A172 (cell line): ENCODE data around the gene EEF1G. TPM values are rescaled to one million over a fixed set of nuclear protein-coding genes. Genes with fewer than 3 reads are reported as not detected.
A peak's percentile ranks its signal among the peaks of the same experiment; 100 is the strongest.
"Not testable (repeated sequence)": the region's sequence is repeated elsewhere in the genome, so short reads cannot be mapped to it uniquely, and the experiment has no call there.

Experiments
- DNase-seq: peaks from one replicate; pipeline ENCODE4 v3.0.0-alpha.2; 2015; ENCODE audit warnings: low spot score
- total RNA-seq: library from RNA; depleted of rRNA; stranded (reverse); fragments of >200 nt; shearing (Covaris generic); gene quantifications from 2 replicates; pipeline ENCODE4 v1.2.3, GENCODE V29; 2014

The EEF1G gene
- total RNA-seq, 1 experiment from 2014 or later, result 1,294 TPM

DNA sequence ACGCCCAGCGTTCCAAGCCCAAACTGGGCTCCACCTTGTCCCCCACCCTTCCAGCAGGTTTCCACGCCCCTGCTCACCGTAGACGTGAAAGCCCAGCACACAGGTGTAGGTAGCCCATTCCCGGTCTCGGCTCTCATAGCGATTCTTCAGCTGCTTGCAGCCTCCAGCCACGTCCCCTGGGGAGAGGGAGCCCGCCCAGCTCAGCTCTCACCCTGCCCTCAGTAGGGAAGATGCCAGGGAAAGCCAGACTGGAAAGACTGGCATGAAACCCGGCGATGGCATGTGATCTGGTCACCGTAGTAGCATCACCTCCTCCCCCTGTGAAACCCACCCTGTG lies 29.3 kb upstream of the EEF1G start:
- DNase-seq, result no peak

DNA sequence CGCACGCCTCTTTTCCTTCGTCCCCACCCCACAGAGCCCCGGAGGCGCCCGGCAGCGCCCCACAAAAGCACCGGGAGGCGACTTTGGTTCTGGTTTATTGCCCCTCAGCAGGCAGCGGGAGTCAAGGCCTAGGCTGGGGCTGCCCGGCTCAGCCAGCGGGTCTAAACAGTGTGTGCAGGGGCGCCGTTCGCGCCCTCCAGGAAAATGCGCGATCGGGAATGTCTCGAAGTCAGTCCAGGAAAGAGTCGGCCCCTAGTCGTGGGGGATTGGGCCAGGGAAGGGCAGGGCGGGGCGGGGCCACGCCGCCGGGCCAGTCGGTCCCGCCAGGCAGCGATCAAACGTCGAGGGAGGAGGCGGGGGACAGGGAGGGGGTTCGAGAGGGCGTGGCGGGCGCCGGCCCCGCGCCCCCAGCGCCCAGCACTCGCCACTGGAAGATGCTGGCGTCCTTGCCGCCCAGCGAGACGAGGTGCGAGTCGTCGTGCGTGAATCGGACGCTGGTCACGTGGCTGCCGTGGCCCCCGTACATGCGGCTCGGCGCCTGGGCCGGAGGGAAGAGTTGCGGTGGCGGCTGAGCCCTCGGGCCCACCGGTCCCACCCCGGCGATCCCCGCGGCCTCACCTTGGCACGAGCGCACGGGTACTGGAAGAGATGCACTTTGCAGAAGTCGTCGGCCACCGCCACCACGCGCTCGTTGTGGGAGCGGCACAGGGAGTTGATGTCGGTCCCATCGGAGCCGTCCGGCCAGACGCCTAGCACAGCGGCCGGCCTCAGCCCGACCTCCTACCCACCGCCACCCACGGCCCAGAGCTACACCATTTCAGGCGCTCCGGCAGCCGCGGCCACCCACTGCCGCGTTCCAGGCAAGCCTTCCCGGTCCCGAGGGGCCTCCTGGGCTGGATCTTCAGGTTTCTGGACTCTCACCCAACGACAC lies 28.7 kb upstream of the EEF1G start:
- no peak for DNase-seq

DNA sequence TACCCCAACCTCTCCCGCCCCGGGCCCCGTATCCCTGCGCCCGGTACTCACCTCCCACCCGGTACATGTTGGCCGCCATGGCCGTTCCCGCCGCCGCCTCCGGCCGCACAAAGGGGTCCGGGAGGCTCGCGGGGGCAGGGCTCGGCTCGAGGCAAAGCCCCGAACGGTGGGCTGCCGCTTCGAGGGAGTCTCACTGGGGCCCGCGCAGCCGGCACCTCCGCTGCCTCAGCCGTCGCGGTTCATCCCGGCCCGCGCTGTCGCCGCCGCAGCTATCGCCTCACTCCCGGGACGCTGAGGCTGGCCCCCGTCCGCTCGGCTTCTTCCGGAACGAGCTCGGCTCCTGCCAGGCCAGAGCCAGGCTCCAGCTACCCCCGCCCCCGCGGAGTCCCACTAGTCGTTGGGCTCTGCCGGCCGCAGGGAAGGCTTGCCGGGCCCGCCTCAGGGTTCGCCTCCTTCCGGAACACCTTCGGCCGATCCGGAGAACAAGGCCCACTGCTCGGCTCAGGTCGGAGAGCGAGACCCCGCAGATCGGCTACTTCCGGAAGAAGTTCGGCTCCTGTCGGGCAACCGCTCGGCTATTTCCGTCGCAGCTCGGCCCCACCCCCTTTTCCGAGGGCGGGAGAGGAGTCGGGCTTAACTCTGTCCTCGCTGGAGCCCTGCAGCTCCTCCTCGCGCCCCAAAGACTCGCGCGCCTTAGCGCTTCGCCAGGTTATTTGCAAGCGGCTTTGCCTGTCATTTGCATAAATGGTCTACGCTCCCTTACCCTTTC lies 27.9 kb upstream of the EEF1G start, which contains the start of gene MTA2:
Gene MTA2, minus strand, starts transcription at position 494 of the 769 bp plus-strand sequence. Its CDS starts 415 bp downstream, at position 79.
- peak; percentile 95 for DNase-seq

DNA sequence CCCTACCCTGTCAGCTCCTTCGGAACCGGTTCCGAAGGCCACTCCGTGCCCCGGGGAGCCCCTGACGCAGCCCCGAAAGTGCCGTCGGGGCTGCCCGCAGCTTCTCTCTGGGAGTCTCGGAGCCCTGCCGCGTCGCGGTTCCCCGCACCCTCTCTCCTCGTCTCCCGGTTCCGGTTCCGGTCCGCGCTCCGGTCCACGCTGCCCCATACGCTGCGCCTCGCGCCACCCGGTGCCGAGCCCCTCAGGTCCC lies 27.4 kb upstream of the EEF1G start:
- DNase-seq, result no peak

DNA sequence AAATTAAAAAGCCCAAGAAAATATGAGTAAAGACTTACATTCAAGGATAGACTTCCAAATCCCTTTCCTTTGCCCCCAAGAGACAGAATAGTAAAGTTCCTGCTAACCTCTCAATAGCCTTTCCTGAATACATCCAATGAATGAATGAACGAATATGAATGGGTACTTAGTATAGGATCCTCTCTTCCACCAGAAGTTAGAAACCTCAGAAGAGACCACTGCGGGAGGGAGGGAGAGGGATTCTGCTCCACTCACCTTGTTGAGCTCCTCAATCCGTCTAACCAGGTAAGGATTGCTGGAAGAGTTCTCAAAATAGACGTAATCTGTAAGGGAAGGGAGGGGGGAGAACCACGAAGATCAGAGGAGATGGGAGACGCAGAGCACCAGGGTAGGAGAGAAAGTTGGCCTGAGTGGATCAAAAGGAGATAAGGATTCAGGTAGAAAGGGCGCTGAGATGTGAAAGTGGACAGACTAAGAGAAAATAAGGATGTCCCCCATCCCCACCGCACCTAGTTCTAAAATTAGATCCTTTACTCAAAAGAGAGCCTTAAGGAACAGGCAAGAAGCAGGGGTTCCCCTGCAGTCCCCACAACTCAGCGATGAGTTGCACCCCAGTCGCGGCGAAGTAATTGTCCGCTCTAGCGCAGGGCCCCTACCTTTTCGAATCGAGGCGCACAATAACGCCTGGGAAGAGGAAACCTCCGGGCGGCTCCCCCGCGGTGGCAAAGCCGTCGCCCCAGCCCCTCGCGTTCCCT lies 26.9 kb upstream of the EEF1G start:
- DNase-seq, result no peak

DNA sequence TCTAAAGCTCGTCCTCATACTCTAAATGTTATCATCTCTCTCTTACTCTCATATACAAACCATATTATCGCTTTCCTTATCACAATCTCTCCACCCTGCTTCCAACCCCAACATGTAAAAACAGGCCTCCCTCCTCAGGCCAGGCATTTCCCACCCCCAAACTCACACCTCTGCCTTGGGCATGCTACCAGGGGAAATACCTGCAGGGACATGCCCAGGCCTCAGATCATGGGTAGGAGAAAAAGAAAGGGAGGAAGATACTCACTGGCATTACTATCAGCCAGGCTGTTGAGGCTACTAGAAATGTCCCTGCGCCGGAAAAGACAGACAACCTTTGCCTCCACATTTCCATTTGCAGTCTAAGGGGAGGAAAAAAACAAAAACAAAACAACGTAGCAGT lies 26.2 kb upstream of the EEF1G start:
- DNase-seq, result no peak

DNA sequence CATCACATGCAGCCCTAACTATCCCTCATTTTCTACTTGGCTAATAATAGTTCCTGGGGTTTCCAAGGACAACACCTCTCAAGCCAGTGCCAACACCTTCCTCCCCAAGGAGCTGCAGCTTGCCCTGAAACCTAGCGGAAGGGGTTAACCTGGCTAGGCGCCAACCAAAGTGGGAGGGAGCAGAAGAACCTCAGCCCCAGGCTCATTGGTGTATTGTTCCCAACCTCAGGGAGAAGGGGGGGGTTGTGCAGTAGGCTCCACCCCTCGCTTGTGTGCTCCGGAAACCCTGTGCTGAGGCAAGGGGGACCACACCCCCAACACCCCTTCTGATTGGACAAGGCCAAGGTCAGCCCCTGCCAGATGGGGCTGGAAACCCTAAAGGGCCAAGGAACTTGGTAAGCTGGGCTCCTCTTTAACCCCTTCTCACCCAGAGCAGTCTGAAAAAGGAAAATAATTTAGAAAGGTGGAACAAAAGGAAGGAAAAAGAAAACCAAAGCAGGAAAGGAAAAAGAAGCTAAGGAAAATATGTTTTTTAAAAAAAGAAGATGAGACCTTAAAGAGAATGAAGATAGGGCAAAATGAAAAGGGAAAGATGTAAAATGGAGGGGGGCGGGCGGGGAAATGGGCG lies 25.5 kb upstream of the EEF1G start:
- DNase-seq, result peak; percentile 95

DNA sequence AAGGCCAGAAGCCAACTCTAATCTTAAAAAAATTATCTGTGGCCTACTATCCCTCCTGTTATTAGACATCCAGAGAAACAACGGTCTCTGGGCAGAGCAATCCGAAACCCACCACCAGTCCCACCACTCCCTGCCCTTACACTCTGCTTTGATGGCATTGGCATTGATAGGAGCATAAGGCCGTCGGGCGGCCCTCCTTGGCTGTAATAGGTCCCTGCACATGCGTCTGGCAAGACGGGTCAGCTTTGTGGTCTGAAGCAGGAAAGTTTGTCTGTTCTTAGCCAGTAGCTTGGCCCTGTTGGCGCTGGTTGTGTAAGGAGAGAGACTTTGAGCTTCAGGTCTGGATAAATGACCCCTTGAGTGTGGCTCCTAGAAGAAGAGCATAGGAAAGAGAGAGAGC lies 21.4 kb upstream of the EEF1G start:
- no peak for DNase-seq

DNA sequence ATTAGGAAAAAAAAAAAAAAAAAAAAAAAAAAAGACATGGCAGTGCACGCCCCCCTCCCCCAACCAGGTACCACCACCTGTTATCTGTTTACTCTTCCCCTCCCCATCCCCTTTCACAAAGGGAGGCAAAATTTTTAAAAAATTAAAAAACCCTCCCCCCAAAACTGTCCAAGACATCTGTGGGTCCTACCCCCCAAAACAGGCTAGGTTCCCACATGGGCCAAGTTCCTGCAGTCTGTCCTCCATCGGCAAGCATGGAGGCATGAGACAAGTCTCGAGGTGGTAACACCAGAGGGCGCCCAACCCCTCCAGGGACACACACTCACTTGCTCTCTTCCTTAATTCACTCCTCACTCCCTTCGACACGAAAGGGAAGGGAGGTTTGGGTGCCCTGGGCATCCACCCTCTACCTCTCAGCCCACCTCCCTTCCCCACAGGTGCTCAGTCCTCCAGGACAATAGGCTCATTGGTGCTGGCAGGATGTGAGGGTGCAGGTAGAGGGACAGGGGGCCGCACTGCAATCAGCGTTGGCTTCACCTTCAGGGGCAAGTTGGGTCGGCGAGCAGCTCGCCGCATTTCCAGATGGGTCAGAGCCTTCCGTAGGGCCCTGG lies 19.8 kb upstream of the EEF1G start:
- DNase-seq, result peak; percentile 66

DNA sequence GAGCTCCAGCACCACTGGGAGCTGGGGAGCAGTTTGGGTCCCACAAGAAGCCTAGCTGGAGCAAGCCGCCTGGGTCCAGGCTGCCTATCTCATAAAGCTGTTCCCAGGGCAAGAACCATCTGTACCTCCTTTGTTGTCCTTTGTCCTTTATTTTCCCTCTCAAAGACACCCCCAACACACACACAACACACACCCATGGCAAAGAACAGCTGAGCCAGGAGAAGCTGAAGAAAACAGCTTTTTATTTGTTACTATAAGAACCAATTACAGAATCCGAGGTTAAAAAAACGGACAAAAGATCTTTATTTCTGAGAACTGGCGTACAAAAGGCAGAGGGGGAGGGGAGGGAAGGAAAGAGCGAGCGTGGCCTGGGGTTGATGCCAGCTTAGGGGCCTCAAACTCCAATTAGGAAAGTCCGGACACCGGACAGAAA lies 19.3 kb upstream of the EEF1G start:
- DNase-seq, result no peak

DNA sequence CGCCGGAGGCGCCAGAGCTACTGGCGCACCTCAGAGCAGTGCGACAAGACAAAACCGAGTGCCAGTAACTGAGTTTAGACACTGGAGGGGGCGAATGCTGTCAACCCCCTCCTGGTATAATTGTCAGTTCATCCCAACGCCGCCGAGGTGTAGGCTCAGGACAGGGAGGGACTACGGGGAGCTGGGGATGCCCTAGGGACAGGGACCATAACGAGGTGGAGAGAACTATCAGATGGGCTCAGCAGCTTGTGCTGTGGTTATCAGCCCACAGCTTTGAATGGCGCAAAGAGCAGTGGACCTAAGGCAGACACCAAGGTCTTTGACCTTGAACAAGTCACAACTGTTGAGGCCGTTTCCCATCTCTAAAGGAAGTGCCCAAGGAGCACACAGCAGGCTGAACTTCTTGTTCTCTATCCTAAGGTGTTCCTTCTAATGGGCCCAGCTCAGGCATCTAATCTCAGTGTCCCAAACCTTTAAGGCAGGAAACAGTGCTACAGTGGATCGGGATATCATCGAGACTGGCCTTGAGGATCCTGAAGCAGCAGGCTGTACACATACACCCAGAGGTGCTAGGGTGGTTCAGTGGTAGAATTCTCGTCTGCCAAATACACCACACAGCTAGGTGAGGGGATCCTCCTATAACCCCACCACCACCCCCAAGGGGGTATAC lies 18.6 kb upstream of the EEF1G start:
- no peak for DNase-seq

DNA sequence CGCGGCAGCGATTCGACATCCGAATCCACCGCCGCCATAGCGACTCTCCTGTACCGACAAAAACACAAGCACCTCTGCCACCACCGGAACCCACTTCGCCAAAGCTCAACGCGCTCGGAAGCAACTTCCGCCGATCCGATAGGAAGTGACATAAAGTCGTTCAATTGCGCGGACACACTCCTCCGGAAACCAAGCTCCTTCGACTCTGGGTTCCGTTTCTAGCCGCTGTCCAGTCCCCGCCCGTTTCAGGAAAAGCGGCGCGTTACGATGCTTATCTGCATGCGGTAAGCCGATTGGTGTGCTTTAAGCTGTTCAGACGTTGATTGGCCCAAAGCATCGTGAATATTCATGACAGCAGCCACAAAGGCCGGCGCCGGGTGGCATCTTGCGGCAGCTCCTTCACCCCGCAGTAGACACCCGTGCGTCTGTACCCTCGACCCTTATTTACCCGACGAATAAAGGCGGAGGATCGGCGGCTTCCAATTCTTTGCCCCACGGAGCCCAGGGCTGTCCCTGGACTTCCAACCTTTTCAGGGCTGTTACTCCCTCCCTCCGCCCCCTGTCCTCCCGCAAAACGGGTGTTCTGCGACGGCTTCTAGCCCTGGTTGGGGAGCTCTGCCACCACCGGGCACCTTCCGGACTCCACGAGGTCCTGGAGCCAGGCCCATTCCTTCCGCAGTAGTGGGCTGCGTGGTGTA lies 17.9 kb upstream of the EEF1G start, which contains the start of gene TUT1:
Gene TUT1, minus strand, starts transcription at position 76 of the 698 bp plus-strand sequence. Its CDS starts 38 bp downstream, at position 38.
- peak; percentile 97 for DNase-seq

DNA sequence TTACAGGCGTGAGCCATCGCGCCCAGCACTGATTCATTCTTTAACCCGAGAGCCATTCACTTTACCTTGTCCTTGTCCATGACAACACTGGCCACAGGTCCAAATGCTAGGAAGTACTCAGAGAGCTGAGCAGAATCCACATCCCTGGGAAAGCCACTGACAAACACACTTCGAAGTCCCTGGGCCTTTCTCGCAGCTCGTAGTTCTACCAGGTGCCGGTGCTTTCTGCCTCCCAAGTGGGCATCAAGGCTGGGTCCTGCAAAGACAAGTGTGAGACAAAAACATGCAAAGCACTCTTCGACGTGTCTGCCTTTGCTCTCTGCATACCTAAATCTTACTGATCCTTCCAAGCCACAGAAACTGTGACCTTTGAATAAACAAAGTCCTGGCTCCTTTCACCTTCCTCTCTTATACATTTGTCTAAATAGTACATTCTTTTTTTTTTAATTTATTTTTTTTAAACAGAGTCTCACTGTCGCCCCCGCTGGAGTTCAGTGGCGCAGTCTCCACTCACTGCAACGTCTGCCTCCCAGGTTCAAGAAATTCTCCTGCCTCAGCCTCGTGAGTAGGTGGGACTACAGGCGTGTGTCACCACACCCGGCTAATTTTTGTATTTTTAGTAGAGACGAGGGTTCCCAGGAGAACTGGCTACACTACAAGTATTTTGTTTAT lies 15.4 kb upstream of the EEF1G start:
- DNase-seq, result no peak

DNA sequence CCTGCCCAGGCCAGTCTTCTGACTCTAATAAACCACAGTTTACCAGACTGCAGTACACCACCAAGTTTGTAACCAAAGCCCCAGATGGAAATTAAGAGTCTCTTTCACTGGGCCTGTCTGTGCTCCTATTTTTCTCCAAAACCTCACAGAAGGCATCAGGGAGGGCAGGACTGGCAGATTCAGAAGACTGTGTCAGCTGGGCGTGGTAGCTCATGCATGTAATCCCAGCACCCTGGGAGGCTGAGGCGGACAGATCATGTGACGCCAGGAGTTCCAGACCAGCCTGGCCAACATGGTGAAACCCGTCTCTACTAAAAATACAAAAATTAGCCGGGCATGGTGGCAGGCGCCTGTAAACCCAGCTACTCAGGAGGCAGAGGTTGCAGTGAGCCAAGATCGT lies 11.7 kb upstream of the EEF1G start:
- not testable (repeated sequence) for DNase-seq

DNA sequence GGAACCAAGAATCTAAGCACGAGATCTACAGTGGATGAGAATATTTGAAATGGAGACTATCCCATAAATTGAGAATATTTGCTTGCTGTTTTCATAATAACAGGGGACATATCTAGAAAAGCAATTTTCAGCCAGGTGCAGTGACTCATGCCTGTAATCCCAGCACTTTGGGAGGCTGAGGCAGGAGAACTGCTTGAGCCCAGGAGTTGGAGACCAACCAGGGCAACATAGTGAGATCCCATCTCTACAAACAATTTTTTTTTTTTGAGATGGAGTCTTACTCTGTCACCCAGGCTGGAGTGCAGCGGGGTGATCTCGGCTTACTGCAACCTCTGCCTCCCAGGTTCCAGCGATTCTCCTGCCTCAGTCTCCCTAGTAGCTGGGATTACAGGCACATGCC lies 8.0 kb upstream of the EEF1G start:
- not testable (repeated sequence) for DNase-seq

DNA sequence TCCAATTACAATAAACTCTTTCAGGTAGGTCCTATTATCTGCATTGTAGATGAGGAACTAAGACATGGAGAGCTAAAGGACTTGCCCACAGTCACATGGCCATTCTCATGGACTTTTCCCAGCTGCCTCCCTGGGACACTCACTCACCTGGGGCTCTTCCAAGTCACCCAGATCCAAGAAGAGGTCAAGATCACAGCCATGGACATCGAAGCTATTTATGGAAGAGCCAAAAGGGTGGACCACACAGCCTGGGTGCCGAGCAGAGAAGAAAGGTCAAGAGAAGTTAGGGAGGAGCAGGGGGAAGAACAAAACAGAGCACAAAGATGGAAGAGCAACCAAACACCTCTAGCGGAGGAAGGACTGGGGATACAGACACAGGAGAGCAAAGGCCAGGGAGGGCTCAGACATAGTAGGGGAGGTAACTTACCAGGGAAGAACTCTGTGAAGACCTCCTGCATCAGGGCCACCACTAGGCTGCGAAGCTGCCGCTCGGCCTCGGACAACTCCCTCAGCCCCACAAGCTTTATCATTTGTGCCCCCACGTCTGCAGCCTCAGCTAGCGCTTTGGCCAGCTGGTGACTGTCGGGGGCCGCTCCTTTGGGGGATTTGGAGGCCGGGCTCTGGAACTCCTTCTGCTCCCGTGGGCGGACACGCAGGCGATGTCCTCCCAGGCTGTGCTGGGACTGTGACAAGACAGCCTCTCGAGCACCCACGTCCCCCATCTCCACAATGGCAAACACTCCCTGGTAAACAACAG lies 7.4 kb upstream of the EEF1G start:
- DNase-seq, result no peak

DNA sequence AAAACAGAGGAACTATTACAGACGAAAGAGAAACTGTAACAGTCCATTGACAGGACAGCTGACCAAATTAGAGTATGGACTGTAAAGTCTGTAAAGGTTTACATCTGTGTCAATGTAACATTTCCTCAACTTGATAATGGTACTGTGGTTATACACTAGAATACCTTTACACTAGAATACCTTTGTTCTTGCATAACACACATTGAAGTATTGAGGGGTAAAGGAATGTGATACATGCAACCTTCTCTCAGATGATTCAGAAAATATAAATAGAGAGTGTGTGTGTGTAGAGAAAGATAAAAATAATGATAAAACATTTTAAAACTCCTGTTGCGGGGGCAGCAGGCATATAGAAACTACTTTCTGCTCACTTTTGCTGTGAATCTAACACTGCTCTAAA lies 5.6 kb upstream of the EEF1G start:
- DNase-seq, result no peak

DNA sequence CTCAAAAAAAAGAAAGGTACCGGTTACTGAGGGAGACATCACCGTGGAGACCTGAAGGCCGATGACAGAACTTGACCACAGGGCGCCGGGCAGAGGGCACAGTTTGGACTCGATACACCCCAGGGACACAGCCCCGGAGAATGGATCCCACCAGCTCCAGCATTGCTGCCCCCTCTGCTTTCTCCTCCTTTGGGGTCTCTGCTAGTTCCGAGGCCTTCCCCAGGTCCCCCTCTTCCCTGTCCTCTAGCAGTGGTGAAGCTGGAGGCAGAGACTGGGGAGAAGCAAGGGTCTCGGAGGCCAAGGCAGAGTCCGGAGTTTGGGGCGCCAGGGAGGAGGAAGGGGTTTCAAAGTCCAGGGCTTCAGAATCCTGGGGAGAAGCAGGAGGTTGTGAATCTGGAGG lies 4.8 kb upstream of the EEF1G start:
- DNase-seq, result no peak
